GM12878 (cell line): ENCODE measurements around the gene SLX4IP.

ENCODE experiments used
- EZH2 ChIP-seq: IDR thresholded peaks from 2 replicates; pipeline ENCODE4 v1.6.1; 2012; ENCODE audit warnings: low read depth, mild to moderate bottlenecking, control low read depth, inconsistent platforms, low read length, borderline replicate concordance; ENCODE audit not compliant: control insufficient read depth
- JUNB ChIP-seq: IDR thresholded peaks from 2 replicates; pipeline ENCODE4 v1.6.1; 2016; ENCODE audit warnings: antibody characterized with exemption, mild to moderate bottlenecking
- NR2C2 ChIP-seq: IDR thresholded peaks from 2 replicates; pipeline ENCODE4 v1.6.1; 2011; ENCODE audit warnings: borderline replicate concordance, low read depth; ENCODE audit not compliant: control insufficient read depth, insufficient read length
- SMARCA5 ChIP-seq: fragments of 450-650 bp; IDR thresholded peaks from 2 replicates; pipeline ENCODE4 v1.6.1; 2017; ENCODE audit warnings: mild to moderate bottlenecking
- SPI1 ChIP-seq: IDR thresholded peaks from 2 replicates; pipeline ENCODE4 v1.6.1; 2011; ENCODE audit warnings: low read depth, mild to moderate bottlenecking, low read length, moderate library complexity, borderline replicate concordance; ENCODE audit not compliant: insufficient read depth
- ZNF622 ChIP-seq: fragments of 450-650 bp; IDR thresholded peaks from 2 replicates; pipeline ENCODE4 v1.6.1; 2017; ENCODE audit warnings: mild to moderate bottlenecking, inconsistent platforms
- TF ChIP-seq, protein P1 (sequence below): IDR thresholded peaks from 2 replicates; pipeline ENCODE4 v1.6.1; 2011; ENCODE audit warnings: low read depth, low read length, improper control_type of control experiment, borderline replicate concordance
- TF ChIP-seq, protein P2 (sequence below): IDR thresholded peaks from 2 replicates; pipeline ENCODE4 v1.6.1; 2012; ENCODE audit warnings: improper control_type of control experiment, low read depth, low read length; ENCODE audit not compliant: insufficient replicate concordance
- TF ChIP-seq, protein P3 (sequence below): IDR thresholded peaks from 2 replicates; pipeline ENCODE4 v1.6.1; 2012; ENCODE audit warnings: mild to moderate bottlenecking, low read depth, low read length

DNA sequence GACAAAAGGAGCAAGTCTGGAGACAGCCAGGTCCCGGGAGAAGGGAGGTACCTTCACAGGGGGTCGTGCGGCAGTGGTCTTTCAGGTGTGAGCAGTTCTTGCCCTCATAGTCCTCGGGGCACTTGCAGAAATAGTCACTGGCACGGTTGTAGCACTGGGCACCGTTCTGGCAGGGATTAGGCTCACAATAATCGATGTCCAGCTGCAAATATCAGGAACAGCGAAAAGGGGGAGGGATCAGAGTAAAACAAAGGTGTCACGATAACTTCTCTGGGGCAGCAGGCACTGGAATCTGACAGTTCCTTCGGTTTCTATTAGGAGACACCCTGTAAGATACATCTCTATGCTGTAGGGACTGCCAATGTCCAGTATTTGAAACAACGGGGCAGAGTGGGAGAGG lies 212.8 kb downstream of the SLX4IP start:
- TF ChIP-seq ZNF622 (no peak), JUNB (no peak), NR2C2 (no peak), SPI1 (no peak), SMARCA5 (no peak), EZH2 (no peak)
- TF ChIP-seq, protein P1, sequence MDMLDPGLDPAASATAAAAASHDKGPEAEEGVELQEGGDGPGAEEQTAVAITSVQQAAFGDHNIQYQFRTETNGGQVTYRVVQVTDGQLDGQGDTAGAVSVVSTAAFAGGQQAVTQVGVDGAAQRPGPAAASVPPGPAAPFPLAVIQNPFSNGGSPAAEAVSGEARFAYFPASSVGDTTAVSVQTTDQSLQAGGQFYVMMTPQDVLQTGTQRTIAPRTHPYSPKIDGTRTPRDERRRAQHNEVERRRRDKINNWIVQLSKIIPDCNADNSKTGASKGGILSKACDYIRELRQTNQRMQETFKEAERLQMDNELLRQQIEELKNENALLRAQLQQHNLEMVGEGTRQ = no peak
- TF ChIP-seq, protein P2, sequence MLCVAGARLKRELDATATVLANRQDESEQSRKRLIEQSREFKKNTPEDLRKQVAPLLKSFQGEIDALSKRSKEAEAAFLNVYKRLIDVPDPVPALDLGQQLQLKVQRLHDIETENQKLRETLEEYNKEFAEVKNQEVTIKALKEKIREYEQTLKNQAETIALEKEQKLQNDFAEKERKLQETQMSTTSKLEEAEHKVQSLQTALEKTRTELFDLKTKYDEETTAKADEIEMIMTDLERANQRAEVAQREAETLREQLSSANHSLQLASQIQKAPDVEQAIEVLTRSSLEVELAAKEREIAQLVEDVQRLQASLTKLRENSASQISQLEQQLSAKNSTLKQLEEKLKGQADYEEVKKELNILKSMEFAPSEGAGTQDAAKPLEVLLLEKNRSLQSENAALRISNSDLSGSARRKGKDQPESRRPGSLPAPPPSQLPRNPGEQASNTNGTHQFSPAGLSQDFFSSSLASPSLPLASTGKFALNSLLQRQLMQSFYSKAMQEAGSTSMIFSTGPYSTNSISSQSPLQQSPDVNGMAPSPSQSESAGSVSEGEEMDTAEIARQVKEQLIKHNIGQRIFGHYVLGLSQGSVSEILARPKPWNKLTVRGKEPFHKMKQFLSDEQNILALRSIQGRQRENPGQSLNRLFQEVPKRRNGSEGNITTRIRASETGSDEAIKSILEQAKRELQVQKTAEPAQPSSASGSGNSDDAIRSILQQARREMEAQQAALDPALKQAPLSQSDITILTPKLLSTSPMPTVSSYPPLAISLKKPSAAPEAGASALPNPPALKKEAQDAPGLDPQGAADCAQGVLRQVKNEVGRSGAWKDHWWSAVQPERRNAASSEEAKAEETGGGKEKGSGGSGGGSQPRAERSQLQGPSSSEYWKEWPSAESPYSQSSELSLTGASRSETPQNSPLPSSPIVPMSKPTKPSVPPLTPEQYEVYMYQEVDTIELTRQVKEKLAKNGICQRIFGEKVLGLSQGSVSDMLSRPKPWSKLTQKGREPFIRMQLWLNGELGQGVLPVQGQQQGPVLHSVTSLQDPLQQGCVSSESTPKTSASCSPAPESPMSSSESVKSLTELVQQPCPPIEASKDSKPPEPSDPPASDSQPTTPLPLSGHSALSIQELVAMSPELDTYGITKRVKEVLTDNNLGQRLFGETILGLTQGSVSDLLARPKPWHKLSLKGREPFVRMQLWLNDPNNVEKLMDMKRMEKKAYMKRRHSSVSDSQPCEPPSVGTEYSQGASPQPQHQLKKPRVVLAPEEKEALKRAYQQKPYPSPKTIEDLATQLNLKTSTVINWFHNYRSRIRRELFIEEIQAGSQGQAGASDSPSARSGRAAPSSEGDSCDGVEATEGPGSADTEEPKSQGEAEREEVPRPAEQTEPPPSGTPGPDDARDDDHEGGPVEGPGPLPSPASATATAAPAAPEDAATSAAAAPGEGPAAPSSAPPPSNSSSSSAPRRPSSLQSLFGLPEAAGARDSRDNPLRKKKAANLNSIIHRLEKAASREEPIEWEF = no peak
- TF ChIP-seq, protein P3, sequence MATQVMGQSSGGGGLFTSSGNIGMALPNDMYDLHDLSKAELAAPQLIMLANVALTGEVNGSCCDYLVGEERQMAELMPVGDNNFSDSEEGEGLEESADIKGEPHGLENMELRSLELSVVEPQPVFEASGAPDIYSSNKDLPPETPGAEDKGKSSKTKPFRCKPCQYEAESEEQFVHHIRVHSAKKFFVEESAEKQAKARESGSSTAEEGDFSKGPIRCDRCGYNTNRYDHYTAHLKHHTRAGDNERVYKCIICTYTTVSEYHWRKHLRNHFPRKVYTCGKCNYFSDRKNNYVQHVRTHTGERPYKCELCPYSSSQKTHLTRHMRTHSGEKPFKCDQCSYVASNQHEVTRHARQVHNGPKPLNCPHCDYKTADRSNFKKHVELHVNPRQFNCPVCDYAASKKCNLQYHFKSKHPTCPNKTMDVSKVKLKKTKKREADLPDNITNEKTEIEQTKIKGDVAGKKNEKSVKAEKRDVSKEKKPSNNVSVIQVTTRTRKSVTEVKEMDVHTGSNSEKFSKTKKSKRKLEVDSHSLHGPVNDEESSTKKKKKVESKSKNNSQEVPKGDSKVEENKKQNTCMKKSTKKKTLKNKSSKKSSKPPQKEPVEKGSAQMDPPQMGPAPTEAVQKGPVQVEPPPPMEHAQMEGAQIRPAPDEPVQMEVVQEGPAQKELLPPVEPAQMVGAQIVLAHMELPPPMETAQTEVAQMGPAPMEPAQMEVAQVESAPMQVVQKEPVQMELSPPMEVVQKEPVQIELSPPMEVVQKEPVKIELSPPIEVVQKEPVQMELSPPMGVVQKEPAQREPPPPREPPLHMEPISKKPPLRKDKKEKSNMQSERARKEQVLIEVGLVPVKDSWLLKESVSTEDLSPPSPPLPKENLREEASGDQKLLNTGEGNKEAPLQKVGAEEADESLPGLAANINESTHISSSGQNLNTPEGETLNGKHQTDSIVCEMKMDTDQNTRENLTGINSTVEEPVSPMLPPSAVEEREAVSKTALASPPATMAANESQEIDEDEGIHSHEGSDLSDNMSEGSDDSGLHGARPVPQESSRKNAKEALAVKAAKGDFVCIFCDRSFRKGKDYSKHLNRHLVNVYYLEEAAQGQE = no peak
